ENCODE measurements around the gene BRD7. TPM values are rescaled to one million over a fixed set of nuclear protein-coding genes. Genes with fewer than 3 reads are reported as not detected.

Gene BRD7
- total and polyA plus RNA-seq, 2 of the 13 experiments (the other 11 are each of a cell fraction or from before 2014, with no cell fraction given), result 82.3 to 149 TPM

DNA sequence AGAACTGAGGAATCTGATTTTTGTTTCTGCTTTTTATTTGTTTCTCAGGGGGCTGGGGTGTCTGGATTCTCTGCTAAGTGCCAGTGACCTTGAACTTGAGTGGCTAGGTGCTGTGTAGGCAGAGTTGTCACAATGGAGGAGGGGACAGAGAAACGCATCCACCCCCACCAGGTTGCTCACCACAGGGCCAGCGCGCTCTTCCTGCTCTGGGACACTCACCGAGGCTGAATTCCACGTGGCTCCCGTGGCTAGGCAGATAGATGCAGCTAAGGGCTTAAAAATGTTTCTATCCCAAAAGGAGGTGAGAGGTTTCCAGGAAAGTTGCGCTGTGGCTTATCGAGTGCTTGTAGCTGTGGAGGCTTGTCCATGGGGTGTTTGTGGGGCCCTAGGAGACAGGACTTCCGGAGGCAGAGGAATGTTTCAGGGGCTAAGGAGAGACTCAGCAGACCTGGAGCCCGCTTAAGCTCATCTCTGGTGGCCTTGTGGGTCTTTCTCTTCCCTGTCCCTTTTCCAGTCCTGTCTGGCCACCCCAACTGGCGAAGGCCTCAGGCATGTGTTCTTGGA lies 65.7 kb downstream of the BRD7 start (continued):
- TF ChIP-seq, protein P1, sequence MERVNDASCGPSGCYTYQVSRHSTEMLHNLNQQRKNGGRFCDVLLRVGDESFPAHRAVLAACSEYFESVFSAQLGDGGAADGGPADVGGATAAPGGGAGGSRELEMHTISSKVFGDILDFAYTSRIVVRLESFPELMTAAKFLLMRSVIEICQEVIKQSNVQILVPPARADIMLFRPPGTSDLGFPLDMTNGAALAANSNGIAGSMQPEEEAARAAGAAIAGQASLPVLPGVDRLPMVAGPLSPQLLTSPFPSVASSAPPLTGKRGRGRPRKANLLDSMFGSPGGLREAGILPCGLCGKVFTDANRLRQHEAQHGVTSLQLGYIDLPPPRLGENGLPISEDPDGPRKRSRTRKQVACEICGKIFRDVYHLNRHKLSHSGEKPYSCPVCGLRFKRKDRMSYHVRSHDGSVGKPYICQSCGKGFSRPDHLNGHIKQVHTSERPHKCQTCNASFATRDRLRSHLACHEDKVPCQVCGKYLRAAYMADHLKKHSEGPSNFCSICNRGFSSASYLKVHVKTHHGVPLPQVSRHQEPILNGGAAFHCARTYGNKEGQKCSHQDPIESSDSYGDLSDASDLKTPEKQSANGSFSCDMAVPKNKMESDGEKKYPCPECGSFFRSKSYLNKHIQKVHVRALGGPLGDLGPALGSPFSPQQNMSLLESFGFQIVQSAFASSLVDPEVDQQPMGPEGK (CRISPR knock-in tag; IDR thresholded peaks at IDR 0.05), result peak; percentile 53; the same call in 1 of the 2 replicates
- TF ChIP-seq KDM5B (CRISPR knock-in tag; IDR thresholded peaks at IDR 0.05; ENCODE audit: borderline replicate concordance) (no peak), ZFX (CRISPR knock-in tag; IDR thresholded peaks at IDR 0.05; ENCODE audit: low read depth) (0 out of 2 replicates have a peak, but pooled peaks have one; percentile 34), RELA (CRISPR knock-in tag; IDR thresholded peaks at IDR 0.05) (no peak), NFE2L2 (IDR thresholded peaks at IDR 0.05; ENCODE audit: low read length) (no peak), RBM22 (optimal IDR thresholded peaks at IDR 0.05; ENCODE audit: low read length) (no peak), FOXA1 (IDR thresholded peaks at IDR 0.05) (no peak), FOXA1 (CRISPR knock-in tag; IDR thresholded peaks at IDR 0.05) (peak; percentile 17; the same call in 1 of the 2 replicates), ZNF563 (CRISPR knock-in tag; IDR thresholded peaks at IDR 0.05) (0 out of 2 replicates have a peak, but pooled peaks have one; percentile 4), ZNF75D (CRISPR knock-in tag; IDR thresholded peaks at IDR 0.05; ENCODE audit: borderline replicate concordance) (no peak), TGIF2 (CRISPR knock-in tag; IDR thresholded peaks at IDR 0.05) (no peak), RFXANK (CRISPR knock-in tag; IDR thresholded peaks at IDR 0.05) (no peak), ZNF550 (CRISPR knock-in tag; IDR thresholded peaks at IDR 0.05; ENCODE audit: borderline replicate concordance) (no peak), ZFY (CRISPR knock-in tag; IDR thresholded peaks at IDR 0.05) (no peak), ZBTB3 (CRISPR knock-in tag; IDR thresholded peaks at IDR 0.05; ENCODE audit: borderline replicate concordance, low read depth) (no peak), EEA1 (CRISPR knock-in tag; IDR thresholded peaks at IDR 0.05; ENCODE audit: borderline replicate concordance) (no peak)
- TF ChIP-seq, protein P2, sequence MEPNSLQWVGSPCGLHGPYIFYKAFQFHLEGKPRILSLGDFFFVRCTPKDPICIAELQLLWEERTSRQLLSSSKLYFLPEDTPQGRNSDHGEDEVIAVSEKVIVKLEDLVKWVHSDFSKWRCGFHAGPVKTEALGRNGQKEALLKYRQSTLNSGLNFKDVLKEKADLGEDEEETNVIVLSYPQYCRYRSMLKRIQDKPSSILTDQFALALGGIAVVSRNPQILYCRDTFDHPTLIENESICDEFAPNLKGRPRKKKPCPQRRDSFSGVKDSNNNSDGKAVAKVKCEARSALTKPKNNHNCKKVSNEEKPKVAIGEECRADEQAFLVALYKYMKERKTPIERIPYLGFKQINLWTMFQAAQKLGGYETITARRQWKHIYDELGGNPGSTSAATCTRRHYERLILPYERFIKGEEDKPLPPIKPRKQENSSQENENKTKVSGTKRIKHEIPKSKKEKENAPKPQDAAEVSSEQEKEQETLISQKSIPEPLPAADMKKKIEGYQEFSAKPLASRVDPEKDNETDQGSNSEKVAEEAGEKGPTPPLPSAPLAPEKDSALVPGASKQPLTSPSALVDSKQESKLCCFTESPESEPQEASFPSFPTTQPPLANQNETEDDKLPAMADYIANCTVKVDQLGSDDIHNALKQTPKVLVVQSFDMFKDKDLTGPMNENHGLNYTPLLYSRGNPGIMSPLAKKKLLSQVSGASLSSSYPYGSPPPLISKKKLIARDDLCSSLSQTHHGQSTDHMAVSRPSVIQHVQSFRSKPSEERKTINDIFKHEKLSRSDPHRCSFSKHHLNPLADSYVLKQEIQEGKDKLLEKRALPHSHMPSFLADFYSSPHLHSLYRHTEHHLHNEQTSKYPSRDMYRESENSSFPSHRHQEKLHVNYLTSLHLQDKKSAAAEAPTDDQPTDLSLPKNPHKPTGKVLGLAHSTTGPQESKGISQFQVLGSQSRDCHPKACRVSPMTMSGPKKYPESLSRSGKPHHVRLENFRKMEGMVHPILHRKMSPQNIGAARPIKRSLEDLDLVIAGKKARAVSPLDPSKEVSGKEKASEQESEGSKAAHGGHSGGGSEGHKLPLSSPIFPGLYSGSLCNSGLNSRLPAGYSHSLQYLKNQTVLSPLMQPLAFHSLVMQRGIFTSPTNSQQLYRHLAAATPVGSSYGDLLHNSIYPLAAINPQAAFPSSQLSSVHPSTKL (CRISPR knock-in tag; IDR thresholded peaks at IDR 0.05), result 0 out of 2 replicates have a peak, but pooled peaks have one; percentile 7
- TF ChIP-seq, protein P3, sequence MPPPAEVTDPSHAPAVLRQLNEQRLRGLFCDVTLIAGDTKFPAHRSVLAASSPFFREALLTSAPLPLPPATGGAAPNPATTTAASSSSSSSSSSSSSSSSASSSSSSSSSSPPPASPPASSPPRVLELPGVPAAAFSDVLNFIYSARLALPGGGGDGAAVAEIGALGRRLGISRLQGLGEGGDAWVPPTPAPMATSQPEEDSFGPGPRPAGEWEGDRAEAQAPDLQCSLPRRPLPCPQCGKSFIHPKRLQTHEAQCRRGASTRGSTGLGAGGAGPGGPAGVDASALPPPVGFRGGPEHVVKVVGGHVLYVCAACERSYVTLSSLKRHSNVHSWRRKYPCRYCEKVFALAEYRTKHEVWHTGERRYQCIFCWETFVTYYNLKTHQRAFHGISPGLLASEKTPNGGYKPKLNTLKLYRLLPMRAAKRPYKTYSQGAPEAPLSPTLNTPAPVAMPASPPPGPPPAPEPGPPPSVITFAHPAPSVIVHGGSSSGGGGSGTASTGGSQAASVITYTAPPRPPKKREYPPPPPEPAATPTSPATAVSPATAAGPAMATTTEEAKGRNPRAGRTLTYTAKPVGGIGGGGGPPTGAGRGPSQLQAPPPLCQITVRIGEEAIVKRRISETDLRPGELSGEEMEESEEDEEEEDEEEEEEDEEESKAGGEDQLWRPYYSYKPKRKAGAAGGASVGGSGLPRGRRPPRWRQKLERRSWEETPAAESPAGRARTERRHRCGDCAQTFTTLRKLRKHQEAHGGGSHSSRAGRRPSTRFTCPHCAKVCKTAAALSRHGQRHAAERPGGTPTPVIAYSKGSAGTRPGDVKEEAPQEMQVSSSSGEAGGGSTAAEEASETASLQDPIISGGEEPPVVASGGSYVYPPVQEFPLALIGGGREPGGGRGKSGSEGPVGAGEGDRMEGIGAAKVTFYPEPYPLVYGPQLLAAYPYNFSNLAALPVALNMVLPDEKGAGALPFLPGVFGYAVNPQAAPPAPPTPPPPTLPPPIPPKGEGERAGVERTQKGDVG (CRISPR knock-in tag; IDR thresholded peaks at IDR 0.05; ENCODE audit: borderline replicate concordance), result peak; percentile 37; the same call in 1 of the 2 replicates
- TF ChIP-seq, protein P4, sequence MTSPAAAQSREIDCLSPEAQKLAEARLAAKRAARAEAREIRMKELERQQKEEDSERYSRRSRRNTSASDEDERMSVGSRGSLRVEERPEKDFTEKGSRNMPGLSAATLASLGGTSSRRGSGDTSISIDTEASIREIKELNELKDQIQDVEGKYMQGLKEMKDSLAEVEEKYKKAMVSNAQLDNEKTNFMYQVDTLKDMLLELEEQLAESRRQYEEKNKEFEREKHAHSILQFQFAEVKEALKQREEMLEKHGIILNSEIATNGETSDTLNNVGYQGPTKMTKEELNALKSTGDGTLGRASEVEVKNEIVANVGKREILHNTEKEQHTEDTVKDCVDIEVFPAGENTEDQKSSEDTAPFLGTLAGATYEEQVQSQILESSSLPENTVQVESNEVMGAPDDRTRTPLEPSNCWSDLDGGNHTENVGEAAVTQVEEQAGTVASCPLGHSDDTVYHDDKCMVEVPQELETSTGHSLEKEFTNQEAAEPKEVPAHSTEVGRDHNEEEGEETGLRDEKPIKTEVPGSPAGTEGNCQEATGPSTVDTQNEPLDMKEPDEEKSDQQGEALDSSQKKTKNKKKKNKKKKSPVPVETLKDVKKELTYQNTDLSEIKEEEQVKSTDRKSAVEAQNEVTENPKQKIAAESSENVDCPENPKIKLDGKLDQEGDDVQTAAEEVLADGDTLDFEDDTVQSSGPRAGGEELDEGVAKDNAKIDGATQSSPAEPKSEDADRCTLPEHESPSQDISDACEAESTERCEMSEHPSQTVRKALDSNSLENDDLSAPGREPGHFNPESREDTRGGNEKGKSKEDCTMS (CRISPR knock-in tag; conservative IDR thresholded peaks at IDR 0.05), result no peak

All from HepG2 (cell line).